Keratinocyte (primary cell): ENCODE results near the gene CYP4A22. TPM values are rescaled to one million over a fixed set of nuclear protein-coding genes. Genes with fewer than 3 reads are reported as not detected.
"Not testable (repeated sequence)": the region's sequence is repeated elsewhere in the genome, so short reads cannot be mapped to it uniquely, and the experiment has no call there.

Experiments used
- DNase-seq: peaks from one replicate; pipeline ENCODE4 v3.0.0-alpha.2; 2011; ENCODE audit warnings: low read depth, missing footprints, low spot score
- FAIRE-seq: peaks from 2 replicates; lab custom pipeline; 2011; peaks lifted over from hg19 to GRCh38; lab: Jason Lieb, UNC
- H2AFZ ChIP-seq: 2 replicates; pipeline ENCODE4 v1.6.0; 2012; ENCODE audit warnings: low read length, control low read depth, inconsistent platforms; ENCODE audit not compliant: control insufficient read depth
- H3K27ac ChIP-seq: 2 replicates; pipeline ENCODE4 v1.5.1; 2011; ENCODE audit warnings: low read length; ENCODE audit not compliant: control insufficient read depth, insufficient read depth
- H3K27me3 ChIP-seq: 3 replicates; pipeline ENCODE4 v1.6.0; 2011; ENCODE audit warnings: low read length; ENCODE audit not compliant: control insufficient read depth, insufficient read depth; ENCODE audit errors: extremely low read depth
- H3K36me3 ChIP-seq, 2 experiments: 2 replicates in 1 of 2; 3 replicates in 1 of 2; pipeline ENCODE4 v1.5.1; 2011; ENCODE audit warnings: low read length in 2 of 2, mild to moderate bottlenecking in 1 of 2; ENCODE audit not compliant: control insufficient read depth in 2 of 2, insufficient read depth in 2 of 2; ENCODE audit errors: extremely low read depth in 1 of 2
- H3K4me1 ChIP-seq: 3 replicates; pipeline ENCODE4 v1.5.1; 2011; ENCODE audit warnings: low read length; ENCODE audit not compliant: control insufficient read depth, insufficient read depth; ENCODE audit errors: extremely low read depth
- H3K4me2 ChIP-seq: 3 replicates; pipeline ENCODE4 v1.6.0; 2011; ENCODE audit warnings: low read depth, low read length; ENCODE audit not compliant: control insufficient read depth, insufficient read depth; ENCODE audit errors: extremely low read depth
- H3K4me3 ChIP-seq, 3 experiments: fragments of 200-600 bp in 1 of 3; sonication (generic) in 1 of 3; 2 replicates in 2 of 3; 3 replicates in 1 of 3; pipeline ENCODE4 v1.5.1; 2011 to 2016; ENCODE audit warnings: low read length in 3 of 3, mild to moderate bottlenecking in 3 of 3, control low read depth in 2 of 3, inconsistent platforms in 1 of 3, low read depth in 1 of 3, mixed read lengths in 1 of 3, mixed run types in 1 of 3, moderate library complexity in 1 of 3; ENCODE audit not compliant: control insufficient read depth in 2 of 3, insufficient read depth in 2 of 3; ENCODE audit errors: extremely low read depth in 1 of 3
- H3K79me2 ChIP-seq: 2 replicates; pipeline ENCODE4 v1.6.0; 2012; ENCODE audit warnings: low read length; ENCODE audit not compliant: control insufficient read depth, insufficient read depth
- H3K9ac ChIP-seq: 3 replicates; pipeline ENCODE4 v1.6.0; 2011; ENCODE audit warnings: low read length; ENCODE audit not compliant: control insufficient read depth, insufficient read depth; ENCODE audit errors: extremely low read depth
- H3K9me1 ChIP-seq: 3 replicates; pipeline ENCODE4 v1.6.0; 2011; ENCODE audit warnings: low read length; ENCODE audit not compliant: control insufficient read depth, insufficient read depth; ENCODE audit errors: extremely low read depth
- H3K9me3 ChIP-seq: 2 replicates; pipeline ENCODE4 v1.5.1; 2012; ENCODE audit warnings: low read depth, low read length; ENCODE audit not compliant: control insufficient read depth
- H4K20me1 ChIP-seq: 3 replicates; pipeline ENCODE4 v1.6.0; 2011; ENCODE audit warnings: low read length; ENCODE audit not compliant: control insufficient read depth, insufficient read depth; ENCODE audit errors: extremely low read depth
- EZH2 ChIP-seq: IDR thresholded peaks from one replicate; pipeline ENCODE4 v1.6.1; 2012; ENCODE audit warnings: inconsistent platforms, mild to moderate bottlenecking, low read length, moderate library complexity
- dilution Hi-C: fragments of 300-500 bp; cut with MboI; formaldehyde crosslinking; loops from one replicate; pipeline ENCODE4 v1.7.0; 2020; ENCODE audit warnings: low sequenced_read_pairs; ENCODE audit not compliant: extremely low pct_ligation_motif_present
- polyA plus RNA-seq, 5 experiments: library from polyadenylated mRNA; depleted of rRNA in 3 of 5; stranded (reverse) in 3 of 5; stranded (forward) in 1 of 5; unstranded in 1 of 5; fragments of >200 nt; gene quantifications; 1 replicate in 1 of 5; 2 replicates in 3 of 5; 3 replicates in 1 of 5; pipeline versions ENCODE4 v1.2.1 to v1.2.3, GENCODE V29; 2011 to 2012; ENCODE audit warnings: missing spikeins in 2 of 5, low read depth in 1 of 5, low replicate concordance in 1 of 5

The CYP4A22 gene
- polyA plus RNA-seq, 1 donor (not counting 4 experiments of a cell fraction or from before 2014, with no cell fraction given) = not detected

DNA sequence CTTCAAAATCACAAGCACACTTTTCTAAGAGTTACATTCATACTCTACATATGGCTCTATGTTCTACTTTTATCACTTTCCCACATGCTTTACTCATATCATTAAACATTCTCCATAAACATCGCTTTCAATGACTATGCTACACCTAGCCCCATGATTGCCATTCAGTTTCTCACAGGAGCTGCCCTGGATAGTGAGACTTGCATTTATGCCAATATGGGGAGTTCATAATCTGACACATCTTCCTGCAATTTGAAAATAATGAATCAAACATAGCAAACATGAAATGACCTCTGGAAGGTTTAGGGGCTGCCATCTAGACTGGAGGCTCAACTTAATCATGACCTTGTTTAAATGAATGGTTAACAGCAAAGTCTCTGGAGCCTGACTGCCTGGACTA lies 9.0 kb upstream of the CYP4A22 start:
- Histone ChIP-seq H3K4me1 (no peaks in the 10 kb centered on the region), H3K4me3 (no peak overlapping the region), H3K27me3 (no peaks in the 10 kb centered on the region), H3K9me1 (no peaks in the 10 kb centered on the region), H3K4me2 (no peak overlapping the region), H3K36me3 (no peaks in the 10 kb centered on the region), H2AFZ (no peak overlapping the region), H3K9ac (no peak overlapping the region), H3K79me2 (no peaks in the 10 kb centered on the region), H3K9me3 (no peaks in the 10 kb centered on the region), H3K27ac (no peak overlapping the region), H4K20me1 (no peaks in the 10 kb centered on the region)
- dilution Hi-C loops = no loop called here
- TF ChIP-seq EZH2 = no peak
- DNase-seq (no peak), FAIRE-seq (no peak)

DNA sequence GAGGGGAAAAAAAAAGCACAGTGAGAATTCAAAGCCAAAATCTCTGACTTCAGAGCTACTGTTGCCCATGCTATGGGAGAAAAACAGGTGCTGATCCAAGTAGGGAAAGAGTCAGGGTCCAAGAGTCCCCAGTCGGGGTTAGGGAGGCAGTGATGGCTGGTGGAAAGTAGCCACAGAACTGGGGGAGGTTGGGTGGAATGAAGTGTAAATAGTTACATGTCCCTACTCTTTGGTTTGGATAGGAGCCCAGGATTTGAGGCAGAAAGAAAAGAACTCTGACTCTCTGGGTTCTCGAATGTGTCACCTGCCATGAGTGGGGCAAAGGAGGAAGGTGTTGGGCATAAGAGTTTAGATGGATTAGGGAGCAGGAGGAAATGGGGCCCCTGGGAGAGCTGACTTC lies 8.4 kb upstream of the CYP4A22 start:
- dilution Hi-C loops, H3K9me3 ChIP-seq, H3K36me3 ChIP-seq, H3K27me3 ChIP-seq, H3K79me2 ChIP-seq, H3K9ac ChIP-seq, FAIRE-seq, H3K4me1 ChIP-seq, H4K20me1 ChIP-seq, H3K27ac ChIP-seq, H3K9me1 ChIP-seq, H3K4me3 ChIP-seq, H3K4me2 ChIP-seq, H2AFZ ChIP-seq, DNase-seq: not testable (repeated sequence)

DNA sequence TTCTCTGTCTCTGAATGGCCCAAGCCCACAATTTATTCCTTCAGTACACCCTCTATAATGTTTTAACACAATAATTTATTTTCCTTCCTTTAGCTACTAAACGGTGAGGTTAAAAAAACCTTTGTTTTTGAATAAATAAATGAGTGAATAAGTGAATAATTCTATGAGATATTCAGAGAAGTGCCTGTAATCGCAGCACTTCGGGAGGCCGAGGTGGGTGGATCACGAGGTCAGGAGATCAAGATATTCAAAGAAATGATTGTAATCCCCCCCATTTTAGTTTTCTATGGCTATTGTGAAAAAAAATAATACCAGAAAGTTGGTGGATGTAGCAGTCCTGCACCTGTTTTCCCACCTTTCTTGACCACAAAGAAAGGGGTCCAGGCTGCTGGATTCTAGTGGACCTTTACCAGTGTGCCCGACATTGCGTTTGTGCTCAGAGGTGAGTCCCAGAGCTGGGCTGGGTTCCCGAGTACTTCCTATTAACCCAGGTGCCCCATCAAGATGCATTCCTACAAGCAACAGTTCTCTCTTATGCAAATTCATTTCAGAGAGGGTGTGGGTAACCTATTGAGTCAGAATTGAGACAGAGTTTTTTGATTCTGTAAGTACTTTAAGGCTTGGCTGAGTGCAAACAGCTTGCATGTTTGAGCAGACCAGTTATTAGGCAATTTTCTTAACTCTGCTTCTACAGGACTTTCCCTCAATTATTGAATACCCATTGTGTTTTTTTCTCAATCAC lies 7.6 kb upstream of the CYP4A22 start:
- H3K4me3 ChIP-seq, H3K79me2 ChIP-seq, H3K27me3 ChIP-seq, H3K4me1 ChIP-seq, H3K4me2 ChIP-seq, FAIRE-seq, H3K9ac ChIP-seq, H2AFZ ChIP-seq, DNase-seq, H3K9me1 ChIP-seq, H4K20me1 ChIP-seq, H3K36me3 ChIP-seq, H3K9me3 ChIP-seq, dilution Hi-C loops, H3K27ac ChIP-seq: not testable (repeated sequence)

DNA sequence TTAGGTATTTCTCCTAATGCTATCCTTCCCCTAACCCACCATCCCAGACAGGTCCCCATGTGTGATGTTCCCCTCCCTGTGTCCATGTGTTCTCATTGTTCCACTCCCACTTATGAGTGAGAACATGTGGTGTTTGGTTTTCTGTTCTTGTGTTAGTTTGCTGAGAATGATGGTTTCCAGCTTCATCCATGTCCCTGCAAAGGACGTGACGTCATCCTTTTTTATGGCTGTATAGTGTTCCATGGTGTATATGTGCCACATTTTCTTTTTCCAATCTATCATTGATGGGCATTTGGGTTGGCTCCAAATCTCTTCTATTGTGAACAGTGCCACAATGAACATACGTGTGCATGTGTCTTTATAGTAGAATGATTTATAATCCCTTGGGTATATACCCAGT lies 4.6 kb upstream of the CYP4A22 start:
- H2AFZ ChIP-seq, H3K4me3 ChIP-seq, H3K9me1 ChIP-seq, H3K79me2 ChIP-seq, H3K36me3 ChIP-seq, H3K4me2 ChIP-seq, FAIRE-seq, H3K9ac ChIP-seq, H4K20me1 ChIP-seq, H3K27me3 ChIP-seq, H3K27ac ChIP-seq, dilution Hi-C loops, H3K4me1 ChIP-seq, DNase-seq, H3K9me3 ChIP-seq: not testable (repeated sequence)
